ENCODE results near the gene MYRF.

Gene MYRF

GRCh38 chr11:61744181-61744580 lies 8.3 kb upstream of the MYRF start:
- DNase-seq (ENCODE audit: insufficient read length) (no peak), FAIRE-seq (no peak)
- no peak for TF ChIP-seq TAF1 (IDR thresholded peaks at IDR 0.05; ENCODE audit: borderline replicate concordance, low read depth, low read length)
- no peak for TF ChIP-seq POLR2AphosphoS5 (IDR thresholded peaks at IDR 0.05; ENCODE audit: low read depth, low read length)
- no peak for TF ChIP-seq POLR2A (IDR thresholded peaks at IDR 0.05; ENCODE audit: low read depth, low read length)

DNA sequence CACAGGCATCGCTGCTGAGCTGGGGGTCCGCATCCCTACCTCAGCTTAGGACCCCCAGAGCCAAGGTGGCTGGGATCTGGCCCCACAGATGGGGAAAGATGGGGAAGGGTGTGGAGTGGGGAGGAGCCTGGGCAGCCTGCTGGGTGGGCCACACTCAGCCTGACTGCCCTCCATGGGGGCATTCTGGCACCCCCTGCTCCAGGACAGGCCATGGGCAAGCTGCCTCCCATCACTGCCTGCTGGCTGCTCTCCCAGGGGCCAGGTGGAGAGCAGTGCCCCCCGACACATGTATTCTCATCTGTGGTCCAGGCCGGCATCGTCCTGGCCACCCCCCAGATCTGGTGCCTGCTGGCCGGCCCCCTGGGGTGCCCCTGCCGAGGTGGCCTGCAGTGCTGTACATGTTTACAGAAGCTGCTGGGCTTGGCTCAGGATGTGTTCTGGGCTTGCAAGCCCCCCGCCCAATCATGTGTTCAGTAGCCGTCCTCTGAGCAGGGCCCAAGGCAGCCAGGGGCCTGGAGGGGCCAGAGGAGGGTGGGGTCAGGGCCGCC lies 7.8 kb upstream of the MYRF start:
- no peak for FAIRE-seq
- no peak for DNase-seq (ENCODE audit: insufficient read length)
- TF ChIP-seq POLR2AphosphoS5 (IDR thresholded peaks at IDR 0.05; ENCODE audit: low read depth, low read length) (no peak), POLR2A (IDR thresholded peaks at IDR 0.05; ENCODE audit: low read depth, low read length) (no peak), TAF1 (IDR thresholded peaks at IDR 0.05; ENCODE audit: borderline replicate concordance, low read depth, low read length) (no peak)

- DNase-seq (ENCODE audit: insufficient read length) (no peak), FAIRE-seq (no peak)
- TF ChIP-seq POLR2A (IDR thresholded peaks at IDR 0.05; ENCODE audit: low read depth, low read length) (no peak), TAF1 (IDR thresholded peaks at IDR 0.05; ENCODE audit: borderline replicate concordance, low read depth, low read length) (no peak), POLR2AphosphoS5 (IDR thresholded peaks at IDR 0.05; ENCODE audit: low read depth, low read length) (no peak)
Observed at GRCh38 chr11:61745781-61746441, 6.5 kb upstream of the MYRF start.

DNA sequence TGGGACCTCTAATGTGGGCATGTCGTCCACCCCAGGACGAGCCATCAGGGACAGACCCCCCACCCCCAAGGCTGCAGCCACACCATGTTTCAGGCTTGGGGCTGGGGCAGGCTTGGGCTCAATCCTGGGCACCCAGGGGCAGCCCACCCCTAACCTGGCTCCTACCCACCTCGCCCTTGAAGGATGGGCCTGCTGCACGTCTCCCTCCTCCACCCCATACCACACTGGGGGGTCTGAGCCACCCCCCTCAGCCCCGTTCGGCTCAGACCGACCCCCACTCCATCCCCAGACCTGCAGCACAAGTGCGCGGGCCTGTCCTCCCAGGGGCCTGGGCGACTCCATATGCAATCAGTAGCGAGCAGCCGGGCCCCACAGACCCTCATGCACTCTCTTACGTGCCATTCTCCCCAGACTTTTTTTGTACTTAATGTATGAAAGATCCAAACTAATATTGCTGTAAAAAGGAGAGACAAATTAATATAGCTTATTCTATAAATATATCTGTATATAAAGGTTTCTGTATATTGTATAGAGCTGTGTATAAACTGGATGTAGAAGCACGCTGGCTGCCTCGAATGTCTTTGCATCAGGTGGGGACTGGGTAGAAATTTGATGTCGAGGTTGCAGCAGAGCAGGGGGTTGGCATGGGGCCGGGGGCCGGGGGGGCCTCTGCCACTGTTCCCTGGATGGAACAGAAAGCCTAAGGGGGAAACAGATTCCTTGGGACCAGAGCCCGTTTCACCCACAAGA lies 5.8 kb upstream of the MYRF start:
- DNase-seq (ENCODE audit: insufficient read length) = no peak
- no peak for FAIRE-seq
- no peak for TF ChIP-seq POLR2A (IDR thresholded peaks at IDR 0.05; ENCODE audit: low read depth, low read length)
- TF ChIP-seq POLR2AphosphoS5 (IDR thresholded peaks at IDR 0.05; ENCODE audit: low read depth, low read length) = no peak
- no peak for TF ChIP-seq TAF1 (IDR thresholded peaks at IDR 0.05; ENCODE audit: borderline replicate concordance, low read depth, low read length)

GRCh38 chr11:61747192-61747966 lies 5.1 kb upstream of the MYRF start:
- no peak for TF ChIP-seq POLR2AphosphoS5 (IDR thresholded peaks at IDR 0.05; ENCODE audit: low read depth, low read length)
- TF ChIP-seq POLR2A (IDR thresholded peaks at IDR 0.05; ENCODE audit: low read depth, low read length) = no peak
- no peak for TF ChIP-seq TAF1 (IDR thresholded peaks at IDR 0.05; ENCODE audit: borderline replicate concordance, low read depth, low read length)
- peak; percentile 78 for DNase-seq (ENCODE audit: insufficient read length)
- FAIRE-seq = peak; percentile 94

DNA sequence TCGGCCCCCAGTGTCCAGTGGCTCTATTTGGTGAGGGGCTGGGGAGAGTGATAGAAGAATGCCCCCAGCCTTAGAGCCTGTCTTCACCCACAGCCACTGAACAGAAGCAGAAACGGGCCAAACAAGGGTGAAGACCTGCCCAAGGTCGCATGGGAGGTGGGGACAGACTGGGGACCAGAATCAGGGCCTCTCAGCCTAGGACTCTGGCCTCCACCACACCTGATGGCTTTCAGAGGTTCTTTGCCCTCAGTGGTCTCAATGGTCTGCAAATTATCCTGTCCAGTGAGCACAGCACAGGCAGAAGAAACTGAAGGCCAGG lies 4.5 kb upstream of the MYRF start:
- no peak for TF ChIP-seq POLR2A (IDR thresholded peaks at IDR 0.05; ENCODE audit: low read depth, low read length)
- TF ChIP-seq POLR2AphosphoS5 (IDR thresholded peaks at IDR 0.05; ENCODE audit: low read depth, low read length) = no peak
- no peak for TF ChIP-seq TAF1 (IDR thresholded peaks at IDR 0.05; ENCODE audit: borderline replicate concordance, low read depth, low read length)
- no peak for DNase-seq (ENCODE audit: insufficient read length)
- FAIRE-seq = no peak

DNA sequence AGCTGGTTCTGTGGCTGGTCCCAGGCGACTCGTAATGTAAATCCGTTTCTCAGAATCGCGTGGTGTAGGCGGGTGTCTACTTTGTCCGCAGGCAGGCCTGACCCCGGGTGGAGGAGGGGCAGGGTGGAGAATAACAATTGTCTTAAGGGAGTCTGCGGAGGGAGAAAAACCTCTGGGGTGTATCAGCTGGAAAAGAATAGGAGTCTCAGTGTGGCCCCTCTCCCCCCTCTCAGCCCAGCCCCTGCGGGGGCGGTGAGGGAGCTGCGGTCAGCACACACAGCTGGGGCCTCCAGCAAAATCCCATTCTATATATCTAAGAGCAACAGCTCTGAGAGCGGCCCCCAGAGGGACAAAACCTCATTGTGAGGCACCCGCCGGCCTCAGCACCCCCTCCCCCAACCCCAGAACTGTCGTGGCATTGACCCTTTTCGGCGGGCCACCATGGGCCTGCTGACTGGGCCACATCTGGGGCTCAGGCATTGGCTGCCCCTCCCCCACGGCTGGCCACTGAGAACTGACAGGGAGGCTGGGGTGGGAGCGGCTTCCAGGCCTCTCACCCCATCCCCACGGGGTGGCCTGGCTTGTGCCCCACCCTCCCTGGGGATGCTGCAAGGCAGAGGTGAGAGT lies 2.7 kb upstream of the MYRF start:
- TF ChIP-seq POLR2A (IDR thresholded peaks at IDR 0.05; ENCODE audit: low read depth, low read length) (no peak), TAF1 (IDR thresholded peaks at IDR 0.05; ENCODE audit: borderline replicate concordance, low read depth, low read length) (no peak), POLR2AphosphoS5 (IDR thresholded peaks at IDR 0.05; ENCODE audit: low read depth, low read length) (no peak)
- DNase-seq (ENCODE audit: insufficient read length) = no peak
- no peak for FAIRE-seq

DNA sequence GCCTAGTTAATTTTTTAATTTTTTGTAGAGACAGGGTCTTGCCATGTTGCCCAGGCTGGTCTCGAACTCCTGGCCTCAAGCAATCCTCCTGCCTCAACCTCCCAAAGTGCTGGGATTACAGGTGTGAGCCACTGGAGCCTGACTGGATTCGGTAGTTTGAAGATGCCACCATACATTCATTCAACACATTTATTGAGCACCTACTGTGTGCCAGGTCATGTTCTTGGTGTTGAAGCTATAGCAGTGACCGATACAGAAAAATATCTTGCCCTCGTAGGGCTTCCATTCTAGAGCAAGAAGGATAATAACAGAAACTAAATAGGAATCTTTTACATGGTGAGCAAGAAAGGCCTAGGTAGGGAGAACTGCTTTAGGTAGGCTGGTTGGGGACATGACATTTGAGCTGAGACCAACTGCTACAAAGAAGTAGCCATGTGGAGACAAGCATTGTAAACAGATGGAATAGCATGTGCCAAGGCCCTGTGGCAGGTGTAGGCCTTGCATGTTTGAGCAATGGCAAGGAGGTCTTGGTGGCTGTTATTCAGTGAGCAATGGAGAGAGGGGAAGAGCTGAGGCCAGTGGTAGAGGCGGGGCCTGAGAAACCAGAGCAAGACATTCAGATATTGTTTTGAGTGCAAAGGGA lies 1.7 kb upstream of the MYRF start:
- TF ChIP-seq POLR2AphosphoS5 (IDR thresholded peaks at IDR 0.05; ENCODE audit: low read depth, low read length) (no peak), POLR2A (IDR thresholded peaks at IDR 0.05; ENCODE audit: low read depth, low read length) (no peak), TAF1 (IDR thresholded peaks at IDR 0.05; ENCODE audit: borderline replicate concordance, low read depth, low read length) (no peak)
- DNase-seq (ENCODE audit: insufficient read length) = no peak
- no peak for FAIRE-seq

GRCh38 chr11:61751384-61751783 lies 1.1 kb upstream of the MYRF start:
- no peak for FAIRE-seq
- TF ChIP-seq POLR2AphosphoS5 (IDR thresholded peaks at IDR 0.05; ENCODE audit: low read depth, low read length) = no peak
- TF ChIP-seq TAF1 (IDR thresholded peaks at IDR 0.05; ENCODE audit: borderline replicate concordance, low read depth, low read length) = no peak
- no peak for TF ChIP-seq POLR2A (IDR thresholded peaks at IDR 0.05; ENCODE audit: low read depth, low read length)
- DNase-seq (ENCODE audit: insufficient read length) = no peak

- no peak for FAIRE-seq
- TF ChIP-seq POLR2AphosphoS5 (IDR thresholded peaks at IDR 0.05; ENCODE audit: low read depth, low read length) (no peak), POLR2A (IDR thresholded peaks at IDR 0.05; ENCODE audit: low read depth, low read length) (no peak)
- no peak for DNase-seq (ENCODE audit: insufficient read length)
Observed at GRCh38 chr11:61752925-61753521, 587 bp downstream of the MYRF start.
